ENCODE results near the gene RAB6D. TPM values are rescaled to one million over a fixed set of nuclear protein-coding genes. Genes with fewer than 3 reads are reported as not detected.
"Not testable (repeated sequence)": the region's sequence is repeated elsewhere in the genome, so short reads cannot be mapped to it uniquely, and the experiment has no call there.

The RAB6D gene
- total RNA-seq (2014; rRNA removed; shearing (Covaris generic)): not detected in 2 replicates

- not testable (repeated sequence) for H3K27me3 ChIP-seq, H3K4me3 ChIP-seq, DNase-seq
These were observed at the start of gene RAB6D for GRCh38 chr2:131363703-131364186. RAB6D (minus strand) TSS chr2:131364168; CDS start chr2:131363720, 448 bp downstream.

DNA sequence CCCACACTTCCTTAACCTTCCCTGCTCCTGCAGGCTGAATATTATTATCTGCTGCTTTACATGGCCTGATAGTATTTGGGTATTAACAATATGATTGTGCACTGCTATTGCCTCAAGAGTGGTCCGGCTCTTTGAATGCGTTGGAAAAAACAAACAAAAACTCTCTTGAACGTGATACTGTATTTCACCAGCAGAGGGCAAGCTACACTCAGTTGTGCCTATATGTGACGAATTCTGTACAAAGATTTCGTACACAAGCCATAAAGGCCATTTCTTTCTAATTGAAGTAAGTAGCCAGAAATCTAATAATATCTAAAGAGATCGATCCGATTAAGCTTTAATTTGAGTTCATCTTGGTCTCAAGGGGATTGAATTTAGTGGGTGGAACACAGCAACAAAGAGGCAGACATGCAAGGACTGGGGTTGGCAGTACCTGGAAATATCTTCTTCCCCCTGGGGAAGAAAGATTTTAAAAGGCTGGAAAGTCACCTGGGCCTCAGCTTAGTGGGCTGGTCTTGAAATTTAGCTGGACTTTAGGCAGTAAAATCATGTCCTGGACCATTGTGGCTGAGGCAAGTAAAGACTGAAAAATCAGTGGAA is 49.3 kb upstream of the RAB6D start:
- Histone ChIP-seq H3K9me3 (replicated peaks) (no peaks in the 10 kb centered on the region), H3K27me3 (peaks cover 5% of the 10 kb centered on the region; the same call in 1 of the 2 replicates), H3K4me3 (no peak overlapping the region), H3K27ac (no peak overlapping the region), H3K36me3 (no peaks in the 10 kb centered on the region), H3K4me1 (no peaks in the 10 kb centered on the region)
- peak in 1 of 2 experiments; percentile 71 for DNase-seq

More at GRCh38 chr2:131363703-131364186, at the start of gene RAB6D:
- not testable (repeated sequence) for H3K27ac ChIP-seq; H3K9me3 ChIP-seq (replicated peaks); H3K36me3 ChIP-seq; H3K4me1 ChIP-seq

DNA sequence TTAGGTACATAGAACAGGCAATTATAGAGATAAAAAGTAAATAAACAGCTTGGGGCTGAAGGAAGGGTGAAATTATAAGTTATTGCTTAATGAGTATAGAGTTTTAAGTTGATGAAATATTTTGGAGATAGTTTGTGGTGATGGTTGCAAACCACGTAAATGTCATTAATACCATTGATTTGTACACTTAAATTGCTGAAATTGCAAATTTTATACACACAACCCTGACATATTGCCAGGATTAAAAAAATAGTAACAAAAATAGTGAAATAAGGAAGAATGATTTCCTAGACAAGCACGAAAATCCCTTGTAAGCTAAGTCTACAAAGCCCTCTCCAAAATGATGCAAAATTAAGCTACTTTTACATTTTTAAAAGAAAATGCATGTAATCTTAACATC is 46.2 kb upstream of the RAB6D start:
- Histone ChIP-seq H3K27ac (no peak overlapping the region), H3K27me3 (peaks cover 7% of the 10 kb centered on the region; the same call in 1 of the 2 replicates), H3K4me3 (no peak overlapping the region), H3K36me3 (no peaks in the 10 kb centered on the region), H3K9me3 (replicated peaks) (no peaks in the 10 kb centered on the region), H3K4me1 (no peaks in the 10 kb centered on the region)
- no peak for DNase-seq

- peaks cover 7% of the 10 kb centered on the region; the same call in 1 of the 2 replicates for H3K27me3 ChIP-seq
- H3K9me3 ChIP-seq (replicated peaks): no peaks in the 10 kb centered on the region
- H3K27ac ChIP-seq: no peak overlapping the region
- DNase-seq: no peak
- no peak overlapping the region for H3K4me3 ChIP-seq
- no peaks in the 10 kb centered on the region for H3K4me1 ChIP-seq
- no peaks in the 10 kb centered on the region for H3K36me3 ChIP-seq
These were observed 44.8 kb upstream of the RAB6D start for GRCh38 chr2:131408778-131409177.

DNA sequence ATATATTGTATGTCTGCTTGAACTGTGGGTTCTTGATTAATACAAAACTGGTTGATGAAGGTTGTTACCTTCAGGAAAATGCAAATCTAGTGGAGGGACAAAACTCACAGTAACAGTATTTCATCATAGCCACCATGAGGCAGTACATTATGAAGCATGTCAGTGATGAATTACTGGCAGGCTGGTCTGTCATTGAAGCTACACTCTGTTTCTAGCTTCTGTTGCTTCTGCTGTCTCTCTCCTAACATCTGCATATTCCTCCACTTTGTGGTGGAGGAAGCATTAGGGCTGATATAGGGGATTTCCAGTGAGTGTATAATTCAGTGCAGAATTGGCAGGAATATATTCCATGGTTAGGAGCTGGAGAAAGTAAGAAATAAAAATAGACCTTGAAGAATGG is 44.2 kb upstream of the RAB6D start:
- H3K4me1 ChIP-seq: no peaks in the 10 kb centered on the region
- no peak overlapping the region for H3K4me3 ChIP-seq
- H3K36me3 ChIP-seq: no peaks in the 10 kb centered on the region
- no peak for DNase-seq
- H3K27me3 ChIP-seq: peaks cover 9% of the 10 kb centered on the region; the same call in 1 of the 2 replicates
- no peaks in the 10 kb centered on the region for H3K9me3 ChIP-seq (replicated peaks)
- H3K27ac ChIP-seq: no peak overlapping the region

GRCh38 chr2:131404753-131405152 is 40.8 kb upstream of the RAB6D start:
- DNase-seq: no peak
- H3K4me1 ChIP-seq: no peaks in the 10 kb centered on the region
- no peaks in the 10 kb centered on the region for H3K36me3 ChIP-seq
- peaks cover 17% of the 10 kb centered on the region for H3K27me3 ChIP-seq
- no peak overlapping the region for H3K27ac ChIP-seq
- H3K4me3 ChIP-seq: no peak overlapping the region
- no peaks in the 10 kb centered on the region for H3K9me3 ChIP-seq (replicated peaks)

DNA sequence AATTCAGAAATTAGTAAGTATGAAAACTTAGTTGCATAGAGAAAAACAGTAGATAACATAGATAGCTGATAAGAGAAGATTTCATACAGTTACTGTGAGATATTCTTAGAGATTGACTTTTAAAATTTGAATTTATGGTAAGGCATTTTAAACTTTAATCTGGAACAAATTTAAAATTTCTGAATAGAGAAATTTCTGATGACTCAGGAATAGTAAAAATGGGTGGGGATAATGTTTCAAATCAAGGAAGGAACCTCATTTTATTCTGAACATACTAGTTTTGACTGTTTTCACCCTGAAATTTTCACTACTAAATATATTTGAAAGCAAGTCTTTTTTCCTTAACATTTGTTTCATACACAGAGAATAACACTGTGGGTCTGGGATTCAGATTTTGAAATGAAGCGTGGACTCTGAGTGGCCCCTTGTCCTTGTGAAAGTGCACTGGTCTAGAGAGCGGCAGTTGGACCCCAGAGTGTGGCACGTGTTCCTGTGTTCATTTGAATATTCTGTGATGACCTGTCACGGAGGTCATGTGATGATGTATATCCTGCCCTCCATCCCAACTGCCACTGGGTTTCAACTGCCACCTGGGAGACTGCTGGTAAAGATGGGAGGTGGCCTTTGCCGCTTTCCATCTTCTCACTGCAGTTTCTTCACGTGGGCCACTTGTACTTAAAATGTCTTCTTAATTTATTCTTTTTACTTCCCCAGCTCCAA is 38.5 kb upstream of the RAB6D start:
- H3K27me3 ChIP-seq: peaks cover 10% of the 10 kb centered on the region
- H3K27ac ChIP-seq: no peak overlapping the region
- H3K36me3 ChIP-seq: no peaks in the 10 kb centered on the region
- H3K9me3 ChIP-seq (replicated peaks): no peaks in the 10 kb centered on the region
- H3K4me3 ChIP-seq: no peak overlapping the region
- DNase-seq: no peak
- H3K4me1 ChIP-seq: no peaks in the 10 kb centered on the region

GRCh38 chr2:131400849-131401248 is 36.9 kb upstream of the RAB6D start:
- no peaks in the 10 kb centered on the region for H3K36me3 ChIP-seq
- no peak for DNase-seq
- H3K9me3 ChIP-seq (replicated peaks): no peaks in the 10 kb centered on the region
- no peaks in the 10 kb centered on the region for H3K4me1 ChIP-seq
- H3K27me3 ChIP-seq: peaks cover 10% of the 10 kb centered on the region
- H3K4me3 ChIP-seq: no peak overlapping the region
- H3K27ac ChIP-seq: no peak overlapping the region

DNA sequence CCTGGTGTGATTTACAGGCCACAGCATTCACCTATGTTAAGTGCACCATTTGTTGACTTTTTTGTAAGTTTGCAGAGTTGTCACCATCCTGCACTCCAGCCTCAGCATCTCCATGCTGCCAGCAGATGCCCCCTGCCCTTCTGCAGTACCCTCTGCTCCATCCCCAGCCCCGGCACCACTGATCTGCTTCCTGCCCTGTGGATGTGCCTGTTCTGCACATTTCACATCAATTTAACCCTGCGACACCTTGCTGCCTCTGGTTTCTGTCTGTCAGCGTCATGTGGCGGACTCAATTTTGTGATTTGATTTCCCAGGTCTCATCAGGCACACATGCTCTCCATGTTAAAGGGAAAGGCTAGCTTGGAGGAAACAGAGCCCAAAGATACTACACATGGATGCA is 36.5 kb upstream of the RAB6D start:
- not testable (repeated sequence) for H3K9me3 ChIP-seq (replicated peaks); H3K27ac ChIP-seq; DNase-seq; H3K27me3 ChIP-seq; H3K4me1 ChIP-seq; H3K4me3 ChIP-seq; H3K36me3 ChIP-seq

- not testable (repeated sequence) for H3K27me3 ChIP-seq
These were observed 32.2 kb upstream of the RAB6D start for GRCh38 chr2:131396209-131396608.

GRCh38 chr2:131395024-131395645 is 31.2 kb upstream of the RAB6D start:
- not testable (repeated sequence) for H3K4me1 ChIP-seq, DNase-seq, H3K4me3 ChIP-seq

More at GRCh38 chr2:131396209-131396608, 32.2 kb upstream of the RAB6D start:
- H3K4me3 ChIP-seq; H3K9me3 ChIP-seq (replicated peaks); H3K4me1 ChIP-seq; DNase-seq; H3K27ac ChIP-seq; H3K36me3 ChIP-seq: not testable (repeated sequence)

DNA sequence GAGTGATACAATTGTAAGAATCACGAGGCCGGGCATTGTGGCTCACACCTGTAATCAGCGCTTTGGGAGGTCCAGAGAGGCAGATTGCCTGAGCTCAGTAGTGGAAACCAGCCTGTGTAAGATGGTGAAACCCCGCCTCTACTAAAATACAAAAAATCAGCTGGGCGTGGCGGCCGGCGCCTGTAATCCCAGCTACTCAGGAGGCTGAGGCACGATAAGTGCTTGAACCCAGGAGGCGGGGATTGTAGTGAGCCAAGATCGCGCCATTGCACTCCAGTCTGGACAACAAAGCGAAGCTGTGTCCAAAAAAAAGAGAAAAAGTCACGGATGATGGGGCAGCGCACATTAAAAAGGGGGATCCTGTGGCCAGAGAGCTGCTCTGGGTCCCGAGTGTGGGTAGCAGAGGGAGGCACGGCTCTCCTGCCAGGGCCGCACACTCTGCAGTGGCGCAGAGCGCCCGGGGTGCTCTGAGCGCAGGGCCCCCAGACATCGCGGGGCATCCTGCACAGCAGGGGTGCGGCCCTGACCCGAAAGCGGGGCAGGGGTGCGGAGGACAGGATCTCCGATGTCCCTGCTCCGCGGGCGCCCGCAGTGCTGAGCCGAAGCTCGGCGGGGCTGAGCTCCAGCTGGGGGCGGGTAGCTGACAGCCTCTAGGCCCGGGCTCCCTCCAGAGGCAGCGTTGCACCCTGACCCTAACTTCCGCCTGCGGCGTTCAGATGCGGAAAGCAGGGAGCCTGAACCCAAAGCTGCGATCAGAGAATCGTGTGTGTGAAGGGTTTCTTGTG is 30.4 kb upstream of the RAB6D start:
- H3K27ac ChIP-seq: no peak overlapping the region
- no peaks in the 10 kb centered on the region for H3K36me3 ChIP-seq
- H3K27me3 ChIP-seq: no peaks in the 10 kb centered on the region
- no peaks in the 10 kb centered on the region for H3K9me3 ChIP-seq (replicated peaks)
- H3K4me1 ChIP-seq: no peaks in the 10 kb centered on the region
- DNase-seq: no peak
- no peak overlapping the region for H3K4me3 ChIP-seq

More at GRCh38 chr2:131395024-131395645, 31.2 kb upstream of the RAB6D start:
- H3K9me3 ChIP-seq (replicated peaks); H3K27me3 ChIP-seq; H3K27ac ChIP-seq; H3K36me3 ChIP-seq: not testable (repeated sequence)

DNA sequence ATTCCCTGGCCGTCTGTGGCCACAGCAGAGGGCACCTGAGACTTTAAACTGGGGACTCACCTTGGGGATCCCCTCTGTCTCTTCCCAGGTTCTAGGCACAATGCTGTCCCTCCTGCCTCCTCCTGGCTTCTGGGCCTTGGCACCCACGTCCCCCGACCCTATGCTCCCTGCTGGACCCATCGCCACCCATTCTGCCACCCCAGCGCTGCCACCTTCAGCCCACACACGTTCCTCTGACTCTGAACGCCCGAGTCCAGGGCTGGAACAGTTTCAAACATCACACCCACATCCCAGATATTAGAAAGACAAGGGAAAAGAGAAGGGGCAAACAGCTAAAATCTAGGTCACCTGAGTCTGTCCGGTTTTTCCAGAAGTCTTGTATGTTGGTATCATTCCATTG is 28.0 kb upstream of the RAB6D start:
- not testable (repeated sequence) for H3K4me3 ChIP-seq; H3K27me3 ChIP-seq; H3K9me3 ChIP-seq (replicated peaks); H3K27ac ChIP-seq; H3K36me3 ChIP-seq; H3K4me1 ChIP-seq; DNase-seq

- H3K4me3 ChIP-seq; H3K27ac ChIP-seq; H3K27me3 ChIP-seq; DNase-seq; H3K9me3 ChIP-seq (replicated peaks); H3K4me1 ChIP-seq; H3K36me3 ChIP-seq: not testable (repeated sequence)
These were observed 27.5 kb upstream of the RAB6D start for GRCh38 chr2:131391471-131391870.
